ENCODE results near the gene ZBTB34.

Gene ZBTB34

GRCh38 chr9:126886897-126887296 lies 26.5 kb downstream of the ZBTB34 start:
- no peak for TF ChIP-seq EZH2phosphoT487 (IDR thresholded peaks at IDR 0.05; ENCODE audit: low read depth)
- no peak for TF ChIP-seq CTCF (IDR thresholded peaks at IDR 0.05; ENCODE audit: low read depth, low read length)
- Histone ChIP-seq H3K27ac (ENCODE audit: low read length) (no peak overlapping the region), H4K20me1 (ENCODE audit: insufficient read depth, low read length) (peaks cover 10% of the 10 kb centered on the region), H3K9ac (ENCODE audit: low read length) (no peak overlapping the region), H3K4me1 (ENCODE audit: low read length) (no peaks in the 10 kb centered on the region), H2AFZ (ENCODE audit: low read depth, low read length) (no peak overlapping the region), H3K4me3 (ENCODE audit: low read length) (no peak overlapping the region), H3K9me3 (ENCODE audit: insufficient read depth, low read length) (no peaks in the 10 kb centered on the region), H3K27me3 (ENCODE audit: low read depth, low read length) (no peaks in the 10 kb centered on the region), H3K36me3 (replicated peaks; ENCODE audit: low read depth, low read length) (peaks cover 6% of the 10 kb centered on the region), H3K79me2 (ENCODE audit: low read length) (no peaks in the 10 kb centered on the region), H3K4me2 (ENCODE audit: low read length) (no peak overlapping the region)

- no peak overlapping the region for H2AFZ ChIP-seq (ENCODE audit: low read depth, low read length)
- no peaks in the 10 kb centered on the region for H3K36me3 ChIP-seq (replicated peaks; ENCODE audit: low read depth, low read length)
- no peaks in the 10 kb centered on the region for H3K27me3 ChIP-seq (ENCODE audit: low read depth, low read length)
- no peaks in the 10 kb centered on the region for H3K9me3 ChIP-seq (ENCODE audit: insufficient read depth, low read length)
- TF ChIP-seq CTCF (IDR thresholded peaks at IDR 0.05; ENCODE audit: low read depth, low read length) (no peak), EZH2phosphoT487 (IDR thresholded peaks at IDR 0.05; ENCODE audit: low read depth) (no peak)
- no peak overlapping the region for H3K4me3 ChIP-seq (ENCODE audit: low read length)
- H3K9ac ChIP-seq (ENCODE audit: low read length): no peak overlapping the region
- no peaks in the 10 kb centered on the region for H4K20me1 ChIP-seq (ENCODE audit: insufficient read depth, low read length)
- no peak overlapping the region for H3K4me2 ChIP-seq (ENCODE audit: low read length)
- H3K79me2 ChIP-seq (ENCODE audit: low read length): no peaks in the 10 kb centered on the region
- H3K27ac ChIP-seq (ENCODE audit: low read length): no peak overlapping the region
- H3K4me1 ChIP-seq (ENCODE audit: low read length): no peaks in the 10 kb centered on the region
These were observed 31.2 kb downstream of the ZBTB34 start for GRCh38 chr9:126891676-126892075.

- 0 out of 2 replicates have a peak, but pooled peaks cover 4% of the 10 kb centered on the region for H3K27me3 ChIP-seq (ENCODE audit: low read depth, low read length)
These were observed 32.6 kb downstream of the ZBTB34 start for GRCh38 chr9:126893079-126893478.

GRCh38 chr9:126894052-126894603 lies 33.7 kb downstream of the ZBTB34 start:
- no peaks in the 10 kb centered on the region for H4K20me1 ChIP-seq (ENCODE audit: insufficient read depth, low read length)
- H3K36me3 ChIP-seq (replicated peaks; ENCODE audit: low read depth, low read length): no peaks in the 10 kb centered on the region
- H3K9me3 ChIP-seq (ENCODE audit: insufficient read depth, low read length): no peaks in the 10 kb centered on the region
- H3K27me3 ChIP-seq (ENCODE audit: low read depth, low read length): 0 out of 2 replicates have a peak, but pooled peaks cover 4% of the 10 kb centered on the region
- H3K4me1 ChIP-seq (ENCODE audit: low read length): no peaks in the 10 kb centered on the region
- TF ChIP-seq EZH2phosphoT487 (IDR thresholded peaks at IDR 0.05; ENCODE audit: low read depth) (no peak), CTCF (IDR thresholded peaks at IDR 0.05; ENCODE audit: low read depth, low read length) (no peak)
- no peak overlapping the region for H2AFZ ChIP-seq (ENCODE audit: low read depth, low read length)
- no peaks in the 10 kb centered on the region for H3K79me2 ChIP-seq (ENCODE audit: low read length)
- H3K27ac ChIP-seq (ENCODE audit: low read length): no peak overlapping the region
- no peak overlapping the region for H3K4me2 ChIP-seq (ENCODE audit: low read length)
- no peak overlapping the region for H3K4me3 ChIP-seq (ENCODE audit: low read length)
- H3K9ac ChIP-seq (ENCODE audit: low read length): no peak overlapping the region

More at GRCh38 chr9:126893079-126893478, 32.6 kb downstream of the ZBTB34 start:
- no peak overlapping the region for H3K4me3 ChIP-seq (ENCODE audit: low read length)
- no peaks in the 10 kb centered on the region for H3K9me3 ChIP-seq (ENCODE audit: insufficient read depth, low read length)
- no peak overlapping the region for H3K27ac ChIP-seq (ENCODE audit: low read length)
- no peak overlapping the region for H3K9ac ChIP-seq (ENCODE audit: low read length)
- H3K4me2 ChIP-seq (ENCODE audit: low read length): peak overlapping the region; percentile 6; the same call in 1 of the 2 replicates
- H2AFZ ChIP-seq (ENCODE audit: low read depth, low read length): no peak overlapping the region
- TF ChIP-seq EZH2phosphoT487 (IDR thresholded peaks at IDR 0.05; ENCODE audit: low read depth) (no peak), CTCF (IDR thresholded peaks at IDR 0.05; ENCODE audit: low read depth, low read length) (peak; percentile 53)
- H4K20me1 ChIP-seq (ENCODE audit: insufficient read depth, low read length): no peaks in the 10 kb centered on the region
- no peaks in the 10 kb centered on the region for H3K79me2 ChIP-seq (ENCODE audit: low read length)
- H3K36me3 ChIP-seq (replicated peaks; ENCODE audit: low read depth, low read length): no peaks in the 10 kb centered on the region
- no peaks in the 10 kb centered on the region for H3K4me1 ChIP-seq (ENCODE audit: low read length)

Measured in OCI-LY3 (cell line).